Activated CD4-positive, alpha-beta T cell treated with anti-CD3 and anti-CD28 coated beads, Interleukin-2, Interleukin-6, amounts not matched to agents 100 ng/mL and 50 ng/mL, durations not matched to agents 16 hours and 8 hours (primary cell): ENCODE results near the gene PDIA2.
"Not testable (repeated sequence)": the region's sequence is repeated elsewhere in the genome, so short reads cannot be mapped to it uniquely, and the experiment has no call there.

Experiments used
- DNase-seq: peaks from one replicate; pipeline ENCODE4 v3.0.0-alpha.2; 2020

Gene PDIA2

DNA sequence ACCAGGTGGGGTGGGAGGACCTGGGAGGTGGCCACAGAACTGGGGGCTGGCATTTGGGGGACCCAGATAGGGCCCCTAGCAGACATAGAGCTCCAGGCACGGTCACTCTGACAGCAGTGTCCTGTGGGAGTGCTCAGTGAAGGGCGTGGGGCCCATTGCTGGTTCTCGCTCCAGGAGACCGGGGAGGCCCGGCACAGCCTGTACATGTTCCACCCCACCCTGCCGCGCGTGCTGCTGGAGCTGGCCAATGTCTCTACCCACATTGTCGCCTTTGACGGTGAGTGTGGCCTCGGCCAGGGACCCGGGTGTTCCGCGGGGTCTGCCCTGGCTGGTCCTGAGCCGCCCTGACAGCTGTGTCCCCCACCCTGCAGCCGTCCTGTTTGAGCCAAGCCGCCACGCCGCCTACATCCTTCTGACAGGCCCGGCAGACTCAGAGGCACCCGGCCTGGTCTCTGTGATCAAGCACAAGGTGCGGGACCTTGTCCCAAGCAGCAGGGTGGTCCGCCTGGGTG is 18.5 kb upstream of the PDIA2 start:
- no peak for DNase-seq

DNA sequence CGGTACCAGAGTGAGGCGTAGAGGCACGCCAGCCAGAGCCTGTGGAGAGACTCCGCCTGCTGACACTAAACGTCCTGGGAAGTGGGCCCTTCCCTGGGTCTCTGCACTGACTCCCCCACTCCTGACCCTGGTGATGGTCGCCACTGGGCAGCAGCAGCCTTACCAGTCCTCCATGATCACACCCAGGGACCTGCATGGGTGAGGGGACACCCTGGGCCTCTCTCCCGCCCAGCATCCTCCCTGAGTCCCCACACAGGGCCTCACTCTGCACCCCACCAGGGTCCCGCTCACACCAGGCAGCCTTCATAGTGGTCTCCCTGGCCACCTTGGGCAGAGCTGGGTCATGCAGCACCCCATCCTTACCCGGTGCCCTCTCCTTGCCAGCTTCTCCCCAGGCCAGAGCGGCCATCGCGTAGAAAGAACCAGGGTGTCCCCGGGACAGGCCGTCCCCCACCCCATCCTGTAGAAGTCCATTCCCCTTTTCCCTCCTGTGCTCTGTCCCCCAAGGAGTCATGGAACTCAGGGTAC is 17.9 kb upstream of the PDIA2 start:
- no peak for DNase-seq

DNA sequence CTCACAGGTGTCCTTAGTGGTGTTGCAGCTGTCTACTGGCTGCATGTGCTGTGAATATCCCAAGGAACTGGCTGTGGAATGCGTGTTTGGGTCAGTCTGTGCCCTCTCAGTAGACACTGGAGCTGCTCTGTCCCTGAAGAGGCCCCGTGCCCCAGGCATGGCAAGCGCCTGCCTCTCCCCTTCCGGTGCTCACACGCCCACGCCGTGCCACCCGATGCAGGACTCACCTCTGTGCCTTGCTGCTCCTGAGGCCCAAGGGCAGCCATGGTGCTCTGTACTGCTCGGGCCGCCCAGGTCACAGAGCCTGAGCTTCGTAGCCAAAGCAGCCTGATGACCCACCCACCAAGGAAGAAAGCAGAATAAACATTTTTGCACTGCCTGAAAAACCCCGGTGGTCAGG is 17.3 kb upstream of the PDIA2 start:
- no peak for DNase-seq

DNA sequence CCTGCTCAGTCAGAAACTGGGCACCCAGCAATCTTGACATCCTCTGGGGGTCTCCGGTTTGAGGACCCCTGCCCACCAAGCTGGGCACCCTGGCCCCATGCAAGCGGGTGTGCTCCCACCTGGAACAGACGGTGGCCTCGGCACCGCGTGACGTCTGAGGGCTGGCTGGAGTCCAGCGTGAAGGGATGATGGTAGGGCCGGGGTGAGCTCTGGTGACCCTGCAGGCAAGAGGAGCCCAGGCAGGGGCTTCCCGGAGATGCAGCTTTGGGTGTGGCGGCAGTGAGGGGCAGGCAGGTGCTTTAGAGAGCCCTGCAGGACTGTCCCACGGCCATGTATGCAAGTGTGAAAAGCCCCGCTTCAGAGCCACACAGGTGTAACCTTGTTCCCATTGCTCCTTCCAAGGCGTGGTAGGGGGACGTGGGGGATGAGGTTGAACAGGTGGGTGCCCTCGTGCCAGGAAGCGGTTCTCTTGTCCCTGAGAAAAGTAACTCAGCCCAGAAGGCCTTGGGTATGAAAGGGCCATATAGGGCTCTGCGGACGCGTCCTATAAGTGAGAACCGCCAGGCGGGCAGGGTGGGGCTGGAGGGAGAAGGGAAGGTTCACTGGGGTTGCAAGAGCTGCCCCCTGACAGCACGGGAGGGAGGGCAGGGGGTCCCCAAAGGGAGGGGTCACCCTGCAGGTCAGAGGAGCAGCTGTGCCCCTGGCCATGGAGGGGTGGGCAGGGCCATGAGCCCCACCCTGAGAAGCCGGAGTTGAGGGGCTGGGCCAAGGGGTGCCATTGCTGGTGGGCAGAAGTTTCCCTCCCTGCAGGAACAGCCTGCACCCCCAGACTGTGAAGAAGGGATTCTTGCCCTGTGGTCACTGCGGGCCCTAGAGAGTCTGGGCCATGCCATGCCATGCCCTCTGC is 16.5 kb upstream of the PDIA2 start:
- DNase-seq: no peak

DNA sequence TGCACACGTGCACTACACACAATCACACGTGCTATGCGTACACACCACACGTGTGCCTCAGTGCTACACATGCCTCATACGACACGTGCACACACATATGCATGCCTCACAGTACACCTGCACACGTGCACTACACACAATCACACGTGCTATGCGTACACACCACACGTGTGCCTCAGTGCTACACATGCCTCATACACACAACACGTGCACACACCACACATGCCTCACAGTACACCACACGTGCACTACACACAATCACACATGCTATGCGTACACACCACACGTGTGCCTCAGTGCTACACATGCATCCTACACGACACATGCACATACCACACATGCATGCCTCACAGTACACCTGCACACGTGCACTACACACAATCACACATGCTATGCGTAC is 15.4 kb upstream of the PDIA2 start:
- DNase-seq: not testable (repeated sequence)

DNA sequence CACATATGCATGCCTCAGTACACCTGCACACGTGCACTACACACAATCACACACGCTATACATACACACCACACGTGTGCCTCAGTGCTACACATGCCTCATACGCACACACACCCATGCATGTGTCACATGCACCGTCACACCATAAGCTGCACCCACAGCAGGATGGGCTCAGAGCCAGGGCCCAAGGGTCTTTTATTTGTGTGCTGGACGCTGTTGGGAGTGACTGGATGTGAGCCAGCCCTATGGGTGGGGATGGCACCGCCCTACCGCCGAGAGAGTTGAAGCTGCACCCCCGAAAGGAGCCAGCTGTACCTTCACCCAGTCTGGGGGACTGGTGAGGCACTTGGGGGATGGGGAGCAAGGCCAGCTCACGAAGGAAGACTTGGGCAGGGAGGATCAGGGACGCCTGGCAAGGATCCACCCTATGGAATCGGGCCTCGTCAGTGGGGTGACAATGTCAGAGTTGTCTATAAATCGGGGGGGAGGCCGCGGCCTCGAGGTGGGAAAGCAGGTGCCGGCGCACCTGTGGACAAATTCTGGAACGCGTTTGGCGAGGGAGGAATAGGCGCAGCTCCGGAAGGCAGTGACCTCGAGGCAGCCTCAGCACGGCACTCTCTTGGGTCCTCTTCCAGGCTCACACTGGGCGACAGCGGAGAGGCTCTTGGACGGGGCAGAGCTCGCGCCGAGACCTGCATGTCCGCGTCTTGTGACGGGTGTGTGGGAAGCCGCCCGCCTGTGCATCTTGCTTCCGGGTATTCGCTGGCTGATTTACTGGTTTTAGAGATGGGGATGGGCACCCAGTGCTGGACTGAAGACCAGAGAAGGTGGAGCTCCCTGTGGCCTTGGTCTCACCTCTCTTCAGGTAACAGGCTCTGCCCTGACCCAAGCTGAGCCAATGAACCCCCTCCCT is 14.6 kb upstream of the PDIA2 start:
- no peak for DNase-seq

DNA sequence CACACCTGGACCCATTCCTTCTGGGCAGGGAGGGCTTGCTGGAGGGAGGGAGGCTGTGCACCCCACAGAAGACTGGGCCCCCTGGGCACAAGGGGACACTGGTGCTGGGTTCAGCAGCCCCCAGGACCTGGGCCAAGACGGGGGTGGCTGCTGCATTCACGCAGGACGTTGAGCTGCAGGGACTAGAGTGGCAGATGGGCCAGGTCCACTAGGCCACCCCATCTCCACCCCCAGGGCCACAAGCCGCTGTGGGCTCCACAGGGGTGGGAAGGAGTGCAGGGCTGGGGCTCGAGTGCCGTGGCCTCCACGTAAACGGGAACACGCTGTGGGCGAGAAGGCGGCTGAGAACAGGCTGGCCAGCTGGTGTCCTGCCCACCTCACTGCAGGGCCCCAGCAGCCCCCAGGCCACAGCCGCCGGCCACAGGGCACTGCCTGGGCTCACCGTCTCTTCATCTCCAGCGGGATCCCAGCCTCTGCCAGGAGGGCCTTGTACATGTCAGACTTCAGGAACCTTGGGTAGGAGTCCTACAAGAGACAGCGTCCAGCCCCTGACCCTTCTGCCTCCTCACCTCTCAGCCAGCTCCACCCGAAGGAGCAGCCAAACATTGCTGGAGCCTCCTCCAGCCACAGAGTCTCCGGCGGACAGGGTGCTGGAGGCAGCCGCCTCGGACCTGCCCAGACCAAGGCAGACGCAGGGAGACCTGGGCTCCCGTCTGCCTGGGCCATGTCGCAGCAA is 13.7 kb upstream of the PDIA2 start:
- no peak for DNase-seq

DNA sequence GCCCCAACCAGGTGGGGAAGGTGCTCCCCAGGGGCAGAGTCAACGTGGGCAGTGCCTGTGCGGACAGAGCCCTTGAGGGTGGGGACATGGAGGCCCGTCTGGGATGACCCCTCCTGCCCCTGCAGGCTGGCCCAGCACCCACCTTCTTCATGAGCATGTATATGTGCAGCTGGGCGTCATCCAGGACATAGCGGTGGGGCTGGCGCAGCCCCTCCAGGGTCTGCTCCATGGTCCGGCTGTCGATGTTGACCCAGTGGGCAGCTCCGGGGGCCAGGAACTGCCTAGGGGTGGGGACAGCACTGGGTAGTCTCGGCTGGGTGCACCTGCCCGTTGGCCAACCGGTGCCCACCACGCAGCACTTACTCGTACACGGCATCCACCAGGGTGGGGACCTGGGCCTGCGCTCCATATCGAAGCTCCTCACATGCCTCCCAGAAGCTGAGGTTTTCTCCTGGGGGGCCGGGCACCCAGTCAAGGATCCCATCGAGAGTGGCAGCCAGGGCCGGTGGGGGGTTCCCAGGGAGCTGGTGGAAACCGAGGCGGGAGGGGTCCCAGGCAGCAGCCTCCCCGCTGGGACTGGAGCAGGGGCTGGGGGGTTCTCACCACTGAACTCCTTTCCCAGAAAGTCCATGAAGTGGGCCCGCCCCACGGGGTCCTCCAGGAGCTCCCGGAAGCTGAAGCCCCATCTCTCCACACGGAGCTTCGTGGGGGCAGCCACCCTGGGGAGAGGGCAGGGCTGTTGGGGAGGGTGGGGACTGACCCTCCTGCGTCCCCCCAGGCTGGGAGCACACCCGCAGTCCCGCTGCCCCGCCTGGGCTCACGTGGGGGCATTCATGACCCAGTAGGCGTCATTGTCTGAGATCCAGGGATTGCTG is 12.3 kb upstream of the PDIA2 start:
- no peak for DNase-seq

DNA sequence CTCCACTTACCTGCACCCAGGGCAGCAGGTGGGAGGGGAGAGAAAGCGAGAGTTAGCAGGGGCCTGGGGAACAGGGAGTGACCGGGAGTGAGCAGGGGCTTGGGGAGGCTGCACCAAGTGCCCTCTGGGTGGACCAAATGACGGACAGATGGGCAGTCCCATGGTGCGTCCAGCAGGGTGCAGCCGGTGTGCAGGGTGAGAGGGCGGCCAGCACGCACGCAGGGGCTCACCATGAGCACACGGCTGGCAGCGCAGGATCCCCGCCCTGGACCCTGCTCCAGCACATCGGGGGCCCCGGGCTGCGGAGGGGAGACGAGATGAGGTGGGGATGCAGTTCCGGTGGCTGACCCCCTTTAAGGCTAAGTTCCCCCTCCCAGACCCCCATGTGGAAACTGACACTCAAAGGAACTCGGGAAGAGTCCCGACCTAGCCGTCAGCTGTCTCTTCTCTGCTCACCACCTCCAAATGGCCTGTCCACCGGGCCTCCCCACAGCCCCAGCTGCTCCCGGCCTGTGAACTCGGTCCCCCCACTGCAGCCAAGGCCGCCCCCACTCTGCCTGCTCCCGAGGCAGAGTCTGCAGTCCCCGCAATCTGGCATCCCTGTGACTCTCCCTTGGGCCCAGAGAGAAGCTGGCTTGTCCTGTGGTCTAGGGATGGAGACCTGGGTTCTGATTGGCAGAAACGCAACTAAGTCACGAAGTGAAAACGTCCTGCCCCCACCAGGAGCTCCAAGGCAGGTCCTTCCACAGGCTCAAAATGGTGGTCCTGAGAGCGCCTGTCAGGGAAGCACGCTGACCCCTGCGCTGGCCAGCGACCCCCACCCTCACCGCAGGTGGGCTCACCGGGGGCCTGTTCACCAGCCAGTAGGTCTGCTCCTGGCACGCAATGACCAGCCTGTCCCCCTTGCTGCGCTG is 10.1 kb upstream of the PDIA2 start:
- no peak for DNase-seq

DNA sequence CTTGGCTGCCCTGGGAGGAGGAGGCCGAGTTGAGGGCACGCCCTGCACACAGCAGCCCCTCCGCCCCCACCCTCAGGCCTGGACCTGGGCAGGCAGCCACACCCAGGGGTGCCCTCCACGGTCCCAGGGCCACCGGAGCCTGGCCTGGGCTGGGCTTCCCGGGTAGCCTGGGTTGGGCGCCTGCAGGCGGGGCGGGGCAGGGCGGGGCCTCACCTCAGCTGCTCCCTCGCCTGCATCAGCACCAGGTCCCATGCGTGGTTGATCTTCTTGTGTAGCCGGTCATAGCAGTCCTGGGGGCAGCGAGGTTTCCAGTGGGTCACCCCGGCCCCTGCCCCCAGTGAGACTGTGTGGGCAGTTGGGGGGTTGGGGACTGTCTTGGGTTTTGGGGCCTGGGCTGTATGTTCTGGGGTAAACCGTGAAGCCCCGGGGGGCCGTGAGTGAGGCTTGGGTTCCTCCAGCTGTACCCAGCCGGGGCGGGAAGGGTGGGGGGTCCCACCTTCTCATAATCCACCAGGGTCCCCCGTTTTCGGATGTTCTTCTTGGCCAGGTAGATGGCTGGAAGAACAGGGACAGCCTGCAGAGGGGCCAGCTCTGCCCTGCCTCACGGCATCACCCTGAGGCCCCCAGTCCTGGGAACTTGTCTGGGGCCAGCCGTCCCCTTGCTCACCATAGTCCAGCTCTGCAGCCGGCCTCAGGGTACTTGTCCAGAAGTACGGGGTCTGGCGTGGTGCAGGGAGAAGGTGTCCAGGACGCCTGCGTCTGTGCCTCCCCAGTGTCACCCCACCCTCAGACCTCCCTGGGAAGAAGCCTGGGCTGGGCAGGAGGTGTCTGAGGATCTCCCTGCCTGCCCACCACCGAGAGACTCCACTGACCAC is 9.2 kb upstream of the PDIA2 start:
- DNase-seq: no peak

DNA sequence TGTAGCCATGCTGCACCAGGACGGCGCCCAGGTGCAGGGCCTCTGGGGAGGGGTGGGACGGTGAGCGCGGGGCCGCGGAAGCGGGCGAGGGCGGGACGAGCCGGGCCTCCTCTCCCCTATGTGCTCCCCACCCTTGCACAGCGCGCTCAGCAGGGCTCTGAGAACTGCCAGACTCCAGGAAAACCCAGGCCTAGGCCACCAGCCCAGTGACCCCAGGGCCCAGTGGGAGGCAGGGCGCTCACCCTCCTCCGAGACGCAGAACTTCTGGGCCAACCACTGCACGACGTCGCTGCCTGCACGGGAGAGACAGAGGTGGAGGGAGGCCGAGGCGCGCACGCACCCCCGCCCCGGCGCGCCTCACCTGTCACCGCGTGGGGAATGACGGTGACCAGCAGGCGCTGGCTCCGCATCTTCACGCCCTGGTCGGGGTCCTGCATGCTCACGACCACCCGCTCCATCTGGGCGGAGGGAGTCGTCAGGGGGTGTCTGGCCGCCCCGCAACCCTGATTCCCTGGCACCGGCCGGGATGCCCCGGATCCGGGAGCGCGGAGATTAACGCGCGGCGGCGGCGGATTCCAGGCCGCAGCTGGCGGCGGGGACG is 7.8 kb upstream of the PDIA2 start:
- DNase-seq: no peak

DNA sequence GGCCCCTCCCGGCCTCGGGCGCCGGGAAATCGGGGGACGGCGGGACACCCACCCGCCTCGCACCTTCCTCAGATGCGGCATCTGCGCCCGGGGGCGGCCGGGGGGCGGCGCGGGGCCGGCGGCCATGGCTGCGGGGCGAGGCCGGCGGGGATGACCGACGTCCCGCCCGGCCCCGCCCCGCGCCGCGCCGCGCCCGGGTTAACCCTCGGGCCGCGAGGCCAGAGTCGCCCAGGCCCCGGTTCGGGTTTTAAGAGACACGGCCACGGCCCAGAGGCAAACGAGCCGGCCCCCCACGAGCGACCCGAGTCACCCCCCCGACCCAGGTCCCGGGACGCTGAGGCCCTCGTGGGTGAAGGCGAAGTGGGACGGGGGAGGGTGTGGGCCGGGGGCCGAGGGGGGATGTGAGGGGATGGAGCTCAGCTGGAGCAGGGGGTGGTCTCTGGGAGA is 7.2 kb upstream of the PDIA2 start, which contains the start of gene RGS11:
TSS of gene RGS11 (minus strand) at position 159 of the 447 bp plus-strand sequence. CDS start at position 126, 33 bp downstream.
- no peak for DNase-seq

DNA sequence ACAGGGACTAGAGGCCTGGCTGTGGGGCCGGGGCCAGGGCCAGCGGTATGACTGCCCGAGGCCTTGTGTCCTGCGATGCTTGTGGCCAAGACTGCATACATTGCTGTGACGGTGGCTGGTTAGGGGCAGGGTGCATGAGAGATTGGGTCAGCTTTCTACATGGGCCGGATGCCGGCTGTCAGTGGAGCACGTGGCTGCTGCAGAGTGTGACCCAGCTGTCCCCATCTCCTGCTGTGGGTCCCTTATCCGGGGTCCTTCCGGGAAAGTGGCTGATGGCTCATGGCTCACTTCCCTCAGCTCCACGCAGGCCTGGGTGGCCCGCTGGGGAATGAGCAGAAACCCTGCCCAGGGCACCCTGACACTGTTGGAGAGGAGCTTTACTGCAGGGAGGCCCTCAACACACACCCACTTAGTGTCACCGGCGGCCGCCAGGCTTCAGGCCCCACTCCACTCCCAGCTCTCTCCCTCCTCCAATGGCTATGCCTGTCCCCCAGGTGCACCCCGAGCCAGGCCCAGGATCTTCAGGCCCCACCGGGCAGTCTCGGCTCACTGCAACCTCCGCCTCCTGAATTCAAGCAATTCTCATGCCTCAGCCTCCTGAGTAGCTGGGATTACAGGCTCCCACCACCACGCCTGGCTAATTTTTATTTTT is 6.4 kb upstream of the PDIA2 start:
- DNase-seq: no peak

DNA sequence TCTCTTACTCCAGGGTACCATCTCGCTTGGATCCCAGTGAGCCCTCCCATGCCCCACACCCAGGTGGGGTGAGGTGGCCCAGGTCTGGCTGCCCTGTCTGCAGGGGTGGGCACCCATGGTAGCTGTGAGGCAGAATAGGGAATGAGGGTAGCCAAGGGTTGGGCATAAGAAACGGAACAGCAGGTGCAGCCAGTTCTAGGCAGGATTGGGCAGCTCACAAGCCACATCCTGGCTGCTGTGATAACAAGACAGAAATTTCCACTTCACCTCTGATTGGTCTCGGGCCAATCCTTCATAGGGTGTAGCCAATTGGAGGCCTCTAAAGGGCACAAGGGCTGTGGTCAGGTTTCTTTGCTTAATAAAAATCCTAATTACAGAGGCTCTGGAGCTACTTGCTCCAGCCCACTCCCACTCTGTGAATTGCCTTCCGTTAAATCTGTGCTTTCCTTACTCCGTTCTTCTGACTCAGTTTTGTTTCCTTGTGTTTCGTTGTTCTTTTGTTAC is 4.0 kb upstream of the PDIA2 start:
- peak; percentile 54 for DNase-seq

DNA sequence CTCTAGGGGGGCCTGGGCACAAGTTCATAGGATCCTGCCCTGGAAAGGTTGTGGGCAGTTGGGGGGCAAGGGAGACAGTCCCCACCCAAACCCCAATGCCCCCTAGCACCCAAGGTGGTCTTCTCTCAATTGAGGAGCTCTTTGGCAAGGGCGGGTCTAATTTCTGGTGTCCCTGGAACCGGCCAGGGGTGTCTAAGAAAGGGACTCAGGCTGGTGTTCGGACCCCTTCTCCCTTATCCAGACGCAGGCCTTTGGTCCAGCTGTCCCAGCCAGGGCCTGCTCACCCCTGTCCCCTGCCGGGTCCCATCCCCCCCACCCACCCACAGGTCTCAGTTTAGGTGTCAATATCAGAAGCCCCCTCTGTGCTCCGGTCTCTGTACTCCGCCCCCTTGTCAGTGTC is 3.4 kb upstream of the PDIA2 start:
- DNase-seq: no peak

DNA sequence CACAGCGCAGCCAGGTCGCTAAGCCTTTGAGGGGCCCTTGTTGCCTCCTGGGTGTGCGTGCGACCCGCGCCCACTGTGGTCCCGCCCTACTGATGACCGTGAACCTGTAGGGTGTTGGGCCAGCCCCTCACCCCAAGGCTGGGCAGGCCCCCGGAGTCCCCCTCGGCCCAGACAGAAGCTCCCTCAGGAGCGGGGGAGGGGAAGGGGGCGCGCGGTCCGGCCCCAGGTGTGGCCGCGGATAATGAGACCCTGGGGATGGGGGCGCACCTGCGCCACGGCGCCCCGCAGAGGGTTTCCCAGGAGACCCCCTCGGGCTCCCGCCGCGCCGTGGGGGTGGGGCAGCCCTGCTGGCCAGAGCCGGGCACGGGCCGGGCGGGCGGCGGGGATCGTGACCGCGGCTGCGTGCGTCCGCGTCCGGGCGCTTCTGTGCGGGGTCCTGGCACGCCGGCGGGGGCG is 2.9 kb upstream of the PDIA2 start:
- no peak for DNase-seq

DNA sequence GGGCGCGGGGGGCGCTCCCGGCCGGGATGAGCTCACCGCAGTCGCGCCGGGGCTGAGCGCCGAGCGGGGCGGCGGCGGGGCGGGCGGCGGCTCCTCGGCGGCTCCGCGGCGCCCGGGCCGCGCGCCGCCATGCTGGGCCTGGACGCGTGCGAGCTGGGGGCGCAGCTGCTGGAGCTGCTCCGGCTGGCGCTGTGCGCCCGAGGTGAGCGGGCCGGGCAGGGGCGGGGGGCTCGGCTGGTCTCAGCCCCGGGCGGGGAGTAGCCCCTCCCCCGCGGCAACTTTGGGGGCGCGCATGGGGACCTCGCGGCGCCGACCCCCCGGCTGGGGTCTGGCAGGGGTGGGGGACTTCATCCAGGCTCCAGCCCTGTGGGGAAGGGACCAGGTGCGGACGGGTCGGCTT is 2.4 kb upstream of the PDIA2 start, which contains the start of gene ARHGDIG:
TSS of gene ARHGDIG (plus strand) at position 40 of the 400 bp plus-strand sequence. CDS start at position 130, 90 bp downstream.
- no peak for DNase-seq
